MCF 10A (cell line): ENCODE data around the gene CERS1. TPM values are rescaled to one million over a fixed set of nuclear protein-coding genes. Genes with fewer than 3 reads are reported as not detected.
"Not testable (repeated sequence)": the region's sequence is repeated elsewhere in the genome, so short reads cannot be mapped to it uniquely, and the experiment has no call there.

Source experiments
- BruUV-seq: library from RNA; stranded (reverse); fragments of 400-500 nt; replicated peaks from 2 replicates; lab custom pipeline; 2021; lab: Mats Ljungman, UMichigan
- CTCF ChIA-PET: fragments of 300-600 bp; sonication (Branson Sonifier 250); formaldehyde crosslinking; extraction: SDS; loops from one replicate; lab custom pipeline; 2021; ENCODE audit warnings: antibody characterized with exemption, inconsistent platforms; lab: Yijun Ruan, JAX
- POLR2A ChIA-PET: fragments of 300-600, 350-650 bp; sonication (Branson Sonifier 250); formaldehyde crosslinking; extraction: SDS; loops from one replicate; lab custom pipeline; 2020; ENCODE audit warnings: antibody characterized with exemption, inconsistent platforms; lab: Yijun Ruan, JAX
- DNase-seq: peaks from one replicate; pipeline ENCODE4 v3.0.0-alpha.2; 2018; ENCODE audit not compliant: unreplicated experiment
- H3K27ac Mint-ChIP-seq: one replicate; pipeline ENCODE4 v1.8.0; 2022; ENCODE audit warnings: mild to moderate bottlenecking, low read depth, mixed read lengths; ENCODE audit not compliant: unreplicated experiment
- H3K27me3 Mint-ChIP-seq: one replicate; pipeline ENCODE4 v1.8.0; 2022; ENCODE audit warnings: mixed read lengths; ENCODE audit not compliant: insufficient read depth, unreplicated experiment
- H3K36me3 Mint-ChIP-seq: one replicate; pipeline ENCODE4 v1.8.0; 2022; ENCODE audit warnings: mild to moderate bottlenecking, moderate library complexity, mixed read lengths; ENCODE audit not compliant: insufficient read depth, unreplicated experiment
- H3K4me1 Mint-ChIP-seq: one replicate; pipeline ENCODE4 v1.8.0; 2022; ENCODE audit warnings: mixed read lengths; ENCODE audit not compliant: insufficient read depth, unreplicated experiment
- H3K4me3 Mint-ChIP-seq: one replicate; pipeline ENCODE4 v1.8.0; 2022; ENCODE audit warnings: mild to moderate bottlenecking, moderate library complexity, mixed read lengths; ENCODE audit not compliant: unreplicated experiment
- H3K9me3 Mint-ChIP-seq: one replicate; pipeline ENCODE4 v1.8.0; 2022; ENCODE audit warnings: mixed read lengths; ENCODE audit not compliant: unreplicated experiment
- CTCF ChIP-seq: fragments of 200-600 bp; IDR thresholded peaks from one replicate; pipeline ENCODE4 v1.8.0; 2022; ENCODE audit warnings: antibody characterized with exemption, mild to moderate bottlenecking; ENCODE audit not compliant: unreplicated experiment
- intact Hi-C: fragments of 100-400 bp; cut with micrococcal nuclease; formaldehyde crosslinking; loops from 2 replicates; pipeline ENCODE4 v1.14.1; 2022
- total RNA-seq: library from RNA; stranded (reverse); gene quantifications from 2 replicates; pipeline ENCODE4 v1.2.3, GENCODE V29; 2022

The CERS1 gene
- total RNA-seq, 1 experiment from 2014 or later, result not detected

GRCh38 chr19:18919086-18919899, 23.3 kb upstream of the CERS1 start, which contains the start of the genes COPE and DDX49:
COPE (minus strand) TSS chr19:18919387; CDS start chr19:18919348, 39 bp downstream.
DDX49 (plus strand) TSS chr19:18919715; CDS start chr19:18919742, 27 bp downstream.
- no peaks in the 10 kb centered on the region for H3K27me3 Mint-ChIP-seq
- intact Hi-C loops, result loop anchor here (1.0 kb wide), 1 partner anchor 67 kb away; no protein-coding TSS in a partner anchor
- H3K4me3 Mint-ChIP-seq, result peak within 1 kb of the TSS; percentile 89
- H3K27ac Mint-ChIP-seq, result peak within 1 kb of the TSS; percentile 91
- no peak for TF ChIP-seq CTCF
- peaks cover 14% of the 10 kb centered on the region for H3K4me1 Mint-ChIP-seq
- ChIA-PET CTCF (interaction anchor here (0.5 to 3.4 kb wide), 12 partner anchors 9 to 158 kb away, joined by 3 to 32 read pairs (median 3); no protein-coding TSS in a partner anchor), POLR2A (interaction anchor here (0.6 to 4.9 kb wide), 33 partner anchors 9 to 638 kb away, joined by 3 to 37 read pairs (median 5); partner anchors contain the start of genes ELL, HOMER3, JUND and KXD1)
- no peaks in the 10 kb centered on the region for H3K9me3 Mint-ChIP-seq
- DNase-seq, result peak; percentile 100
- H3K36me3 Mint-ChIP-seq, result peaks cover 62% of the 10 kb centered on the region
- BruUV-seq, result no TSS peak

- peaks cover 62% of the 10 kb centered on the region for H3K36me3 Mint-ChIP-seq
- H3K9me3 Mint-ChIP-seq, H3K27me3 Mint-ChIP-seq, DNase-seq, intact Hi-C loops, BruUV-seq: not testable (repeated sequence)
- peak overlapping the region; percentile 89 for H3K4me3 Mint-ChIP-seq
- peaks cover 14% of the 10 kb centered on the region for H3K4me1 Mint-ChIP-seq
- ChIA-PET POLR2A (interaction anchor here (1.7 to 4.9 kb wide), 3 partner anchors 10 to 51 kb away, joined by 8 to 37 read pairs (median 12); partner anchors contain the start of gene HOMER3), CTCF (interaction anchor here (1.0 to 3.4 kb wide), 2 partner anchors 22 to 70 kb away, joined by 3 to 32 read pairs; partner anchors contain the start of gene CERS1)
- H3K27ac Mint-ChIP-seq, result peak overlapping the region; percentile 88
Observed at GRCh38 chr19:18917593-18917992, 21.6 kb upstream of the CERS1 start.

GRCh38 chr19:18915639-18916038, 19.7 kb upstream of the CERS1 start:
- Mint-ChIP-seq H3K27me3 (no peaks in the 10 kb centered on the region), H3K27ac (no peak overlapping the region), H3K4me3 (no peak overlapping the region), H3K36me3 (peaks cover 71% of the 10 kb centered on the region), H3K4me1 (peaks cover 9% of the 10 kb centered on the region), H3K9me3 (no peaks in the 10 kb centered on the region)
- intact Hi-C loops, result no loop called here
- TF ChIP-seq CTCF, result peak; percentile 36
- BruUV-seq, result no TSS peak
- ChIA-PET POLR2A (interaction anchor here (0.7 to 1.2 kb wide), 4 partner anchors 71 to 344 kb away, joined by 3 to 5 read pairs (median 4); partner anchors contain the start of gene UBA52), CTCF (interaction anchor here (0.6 to 1.7 kb wide), 8 partner anchors 22 to 476 kb away, joined by 3 to 5 read pairs (median 3); no protein-coding TSS in a partner anchor)
- peak; percentile 58 for DNase-seq

GRCh38 chr19:18913466-18913865, 17.5 kb upstream of the CERS1 start:
- no peak overlapping the region for H3K4me3 Mint-ChIP-seq
- no peaks in the 10 kb centered on the region for H3K27me3 Mint-ChIP-seq
- no peak for DNase-seq
- ChIA-PET POLR2A (interaction anchor here (0.9 kb wide), 1 partner anchor 80 kb away, joined by 3 read pairs; no protein-coding TSS in a partner anchor), CTCF (interaction anchor here (0.6 to 1.9 kb wide), 5 partner anchors 40 to 324 kb away, joined by 3 to 7 read pairs (median 3); no protein-coding TSS in a partner anchor)
- TF ChIP-seq CTCF, result no peak
- no peak overlapping the region for H3K27ac Mint-ChIP-seq
- no TSS peak for BruUV-seq
- H3K4me1 Mint-ChIP-seq, result peaks cover 9% of the 10 kb centered on the region
- peaks cover 53% of the 10 kb centered on the region for H3K36me3 Mint-ChIP-seq
- intact Hi-C loops, result no loop called here
- no peaks in the 10 kb centered on the region for H3K9me3 Mint-ChIP-seq
